ENCODE results near the gene ZNF648. TPM values are rescaled to one million over a fixed set of nuclear protein-coding genes. Genes with fewer than 3 reads are reported as not detected.

The ZNF648 gene
- total and polyA plus RNA-seq, 2 of the 4 experiments (the other 2 are of a cell fraction): not detected

GRCh38 chr1:182091083-182091482 is 29.6 kb upstream of the ZNF648 start:
- no peak overlapping the region for H3K56ac ChIP-seq (ENCODE audit: extremely low read depth, insufficient read depth, low read length)
- H3K18ac ChIP-seq (ENCODE audit: low read depth, low read length): no peak overlapping the region
- no peak for ATAC-seq (ENCODE audit: low read depth)
- intact Hi-C loops (cut with micrococcal nuclease) (no loop called here), in situ Hi-C loops (cut with MboI; ENCODE audit: low sequenced_read_pairs) (loop anchor here (25.0 kb wide), 1 partner anchor 696 kb away; the partner anchor contains the start of gene NPL), dilution Hi-C loops (cut with HindIII; ENCODE audit: low sequenced_read_pairs, unreplicated experiment) (no loop called here)
- no peak overlapping the region for H3K23ac ChIP-seq (ENCODE audit: low read depth, low read length)
- H3K4me3 ChIP-seq (ENCODE audit: insufficient read depth, low read depth, low read length): no peak overlapping the region
- no peak overlapping the region for H3K9ac ChIP-seq (ENCODE audit: low read depth, low read length)
- no peak overlapping the region for H2AK9ac ChIP-seq (replicated peaks; ENCODE audit: low read depth, low read length, poor library complexity)
- no peak overlapping the region for H2BK20ac ChIP-seq (ENCODE audit: low read depth, low read length)
- no peak overlapping the region for H3K27ac ChIP-seq (ENCODE audit: insufficient read depth, low read length)
- H3K4ac ChIP-seq (ENCODE audit: low read depth, low read length): no peak overlapping the region
- H4K8ac ChIP-seq (ENCODE audit: low read depth in 2 of 2, low read length in 2 of 2): no peak overlapping the region
- H4K5ac ChIP-seq (ENCODE audit: low read depth, low read length): no peak overlapping the region
- 50% methylated on average over 2 of the region's 2 CpGs; no CpG with 5 or more reads in 1 of the 2 experiments for WGBS, 2 experiments (ENCODE audit: extremely low coverage in 2 of 2, insufficient read length in 1 of 2)
- H2BK120ac ChIP-seq (ENCODE audit: low read depth, low read length): no peak overlapping the region
- no peak overlapping the region for H2AK5ac ChIP-seq (ENCODE audit: low read depth, low read length)
- H2BK15ac ChIP-seq (ENCODE audit: low read depth, low read length): no peak overlapping the region
- no peaks in the 10 kb centered on the region for H3K9me3 ChIP-seq (ENCODE audit: control insufficient read depth, insufficient read depth, low read length)
- H2BK5ac ChIP-seq (ENCODE audit: low read depth, low read length, poor library complexity, severe bottlenecking): no peak overlapping the region
- no peak for TF ChIP-seq CEBPB (IDR thresholded peaks at IDR 0.05; ENCODE audit: low read depth, low read length)
- no peak for TF ChIP-seq CTCF (conservative IDR thresholded peaks at IDR 0.05; ENCODE audit: low read depth, low read length)
- TF ChIP-seq SMC3 (IDR thresholded peaks at IDR 0.05; ENCODE audit: low read depth, low read length): no peak
- TF ChIP-seq USF2 (IDR thresholded peaks at IDR 0.05; ENCODE audit: low read depth, low read length): no peak
- TF ChIP-seq RCOR1 (IDR thresholded peaks at IDR 0.05; ENCODE audit: insufficient replicate concordance, low read length): no peak
- TF ChIP-seq BHLHE40 (IDR thresholded peaks at IDR 0.05; ENCODE audit: low read depth, low read length): no peak
- TF ChIP-seq RFX5 (IDR thresholded peaks at IDR 0.05; ENCODE audit: low read depth, low read length): no peak
- TF ChIP-seq CHD1 (IDR thresholded peaks at IDR 0.05; ENCODE audit: low read depth, low read length): no peak
- no peaks in the 10 kb centered on the region for H3K79me1 ChIP-seq (ENCODE audit: low read depth in 1 of 2, low read length in 2 of 2)
- no peak overlapping the region for H2AFZ ChIP-seq (replicated peaks; ENCODE audit: low read length, poor library complexity)
- H4K20me1 ChIP-seq (ENCODE audit: insufficient read depth, low read length): no peaks in the 10 kb centered on the region
- H4K91ac ChIP-seq (ENCODE audit: insufficient read depth, low read depth, low read length): no peak overlapping the region
- no peak overlapping the region for H3K4me2 ChIP-seq (ENCODE audit: low read depth, low read length)
- H3K9me1 ChIP-seq (ENCODE audit: insufficient read depth, low read length): no peaks in the 10 kb centered on the region
- BruUV-seq (replicated peaks): no TSS peak
- no peaks in the 10 kb centered on the region for H3K36me3 ChIP-seq (ENCODE audit: control insufficient read depth, insufficient read depth, low read length)
- ChIA-PET POLR2A (ENCODE audit: unreplicated experiment) (no interaction called here), CTCF (interaction anchor here (1.7 kb wide), 1 partner anchor 10 kb away, joined by 5 read pairs; no protein-coding TSS in a partner anchor)
- H3K14ac ChIP-seq (replicated peaks; ENCODE audit: low read depth, low read length): no peak overlapping the region
- no peaks in the 10 kb centered on the region for H3K4me1 ChIP-seq (ENCODE audit: control insufficient read depth, insufficient read depth, low read length)
- no peaks in the 10 kb centered on the region for H3K27me3 ChIP-seq (ENCODE audit: control insufficient read depth, insufficient read depth, low read length)
- DNase-seq: no peak
